ENCODE data around the gene FGD6. TPM values are rescaled to one million over a fixed set of nuclear protein-coding genes. Genes with fewer than 3 reads are reported as not detected.
A peak's percentile ranks its signal among the peaks of the same experiment; 100 is the strongest.

Gene FGD6
- total and polyA plus RNA-seq, 2 of the 4 experiments (the other 2 are of a cell fraction): 2.6 to 9.5 TPM

GRCh38 chr12:95231190-95231589 lies 13.9 kb upstream of the FGD6 start:
- Histone ChIP-seq H2AFZ (replicated peaks; ENCODE audit: low read length, poor library complexity) (no peak overlapping the region), H3K4me1 (ENCODE audit: control insufficient read depth, insufficient read depth, low read length) (peaks cover 5% of the 10 kb centered on the region; the same call in 1 of the 2 replicates), H3K23ac (ENCODE audit: low read depth, low read length) (no peak overlapping the region), H3K18ac (ENCODE audit: low read depth, low read length) (no peak overlapping the region), H2BK5ac (ENCODE audit: low read depth, low read length, poor library complexity, severe bottlenecking) (peak overlapping the region; percentile 23), H4K5ac (ENCODE audit: low read depth, low read length) (no peak overlapping the region), H3K9ac (ENCODE audit: low read depth, low read length) (no peak overlapping the region), H2BK15ac (ENCODE audit: low read depth, low read length) (no peak overlapping the region), H3K27me3 (ENCODE audit: control insufficient read depth, insufficient read depth, low read length) (no peaks in the 10 kb centered on the region), H2BK20ac (ENCODE audit: low read depth, low read length) (no peak overlapping the region), H3K4ac (ENCODE audit: low read depth, low read length) (no peak overlapping the region), H3K56ac (ENCODE audit: extremely low read depth, insufficient read depth, low read length) (no peak overlapping the region), H4K20me1 (ENCODE audit: insufficient read depth, low read length) (peaks cover 5% of the 10 kb centered on the region; the same call in 1 of the 2 replicates), H3K4me3 (ENCODE audit: insufficient read depth, low read depth, low read length) (no peak overlapping the region), H2BK120ac (ENCODE audit: low read depth, low read length) (no peak overlapping the region), H2AK5ac (ENCODE audit: low read depth, low read length) (no peak overlapping the region), H4K91ac (ENCODE audit: insufficient read depth, low read depth, low read length) (no peak overlapping the region), H3K4me2 (ENCODE audit: low read depth, low read length) (no peak overlapping the region; the same call in 1 of the 2 replicates), H3K9me3 (ENCODE audit: control insufficient read depth, insufficient read depth, low read length) (no peaks in the 10 kb centered on the region), H3K79me1 (ENCODE audit: low read depth in 1 of 2, low read length in 2 of 2) (peaks cover 11 to 38% of the 10 kb centered on the region in 2 experiments), H3K36me3 (ENCODE audit: control insufficient read depth, insufficient read depth, low read length) (no peaks in the 10 kb centered on the region), H3K14ac (replicated peaks; ENCODE audit: low read depth, low read length) (no peak overlapping the region), H3K9me1 (ENCODE audit: insufficient read depth, low read length) (no peaks in the 10 kb centered on the region), H2AK9ac (replicated peaks; ENCODE audit: low read depth, low read length, poor library complexity) (no peak overlapping the region), H3K27ac (ENCODE audit: insufficient read depth, low read length) (no peak overlapping the region), H4K8ac (ENCODE audit: low read depth in 2 of 2, low read length in 2 of 2) (no peak overlapping the region)
- BruUV-seq (replicated peaks): no TSS peak
- peak; percentile 82 for ATAC-seq (ENCODE audit: low read depth)
- intact Hi-C loops (cut with micrococcal nuclease): no loop called here
- TF ChIP-seq NFE2L2 (IDR thresholded peaks at IDR 0.05; ENCODE audit: low read depth, low read length) (peak; percentile 36; the same call in 1 of the 2 replicates), FOS (IDR thresholded peaks at IDR 0.05; ENCODE audit: low read depth, low read length) (no peak)
- dilution Hi-C loops (cut with HindIII; ENCODE audit: low sequenced_read_pairs, unreplicated experiment): no loop called here
- ChIA-PET POLR2A (ENCODE audit: unreplicated experiment) (no interaction called here), CTCF (interaction anchor here (0.7 to 0.9 kb wide), 3 partner anchors 11 to 507 kb away, joined by 3 to 7 read pairs (median 3); no protein-coding TSS in a partner anchor)
- 17% methylated on average over 1 of the region's 2 CpGs; no CpG with 5 or more reads in 1 of the 2 experiments for WGBS, 2 experiments (ENCODE audit: extremely low coverage in 2 of 2, insufficient read length in 1 of 2)
- in situ Hi-C loops (cut with MboI; ENCODE audit: low sequenced_read_pairs): no loop called here
- peak; percentile 71 for DNase-seq

Data from IMR-90 (cell line).